COLO829 (cell line): ENCODE measurements around the gene SENP6.
A peak's percentile ranks its signal among the peaks of the same experiment; 100 is the strongest.
"Not testable (repeated sequence)": the region's sequence is repeated elsewhere in the genome, so short reads cannot be mapped to it uniquely, and the experiment has no call there.

ENCODE experiments used
- DNase-seq: peaks from one replicate; pipeline ENCODE4 v3.0.0; 2012; ENCODE audit warnings: low spot score

The SENP6 gene

DNA sequence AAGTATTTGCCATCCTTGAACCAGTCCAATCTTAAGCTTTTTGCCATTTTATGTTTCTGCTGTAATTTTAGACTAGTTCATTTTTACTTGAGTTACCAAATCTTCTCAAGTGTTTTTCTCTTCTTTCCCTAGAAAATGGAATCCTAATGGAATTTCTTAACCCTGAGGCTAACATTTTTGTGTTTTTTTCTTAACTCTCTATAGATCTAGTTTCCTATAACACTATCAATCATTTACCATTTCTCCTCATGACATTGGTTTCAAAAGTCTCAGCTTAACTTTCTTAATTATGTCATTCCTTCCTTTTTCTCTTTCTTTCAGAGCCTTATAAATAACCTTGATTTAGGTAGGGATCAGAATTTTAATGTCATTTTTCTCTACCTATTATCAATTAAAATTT, 54.8 kb downstream of the SENP6 start:
- no peak for DNase-seq

DNA sequence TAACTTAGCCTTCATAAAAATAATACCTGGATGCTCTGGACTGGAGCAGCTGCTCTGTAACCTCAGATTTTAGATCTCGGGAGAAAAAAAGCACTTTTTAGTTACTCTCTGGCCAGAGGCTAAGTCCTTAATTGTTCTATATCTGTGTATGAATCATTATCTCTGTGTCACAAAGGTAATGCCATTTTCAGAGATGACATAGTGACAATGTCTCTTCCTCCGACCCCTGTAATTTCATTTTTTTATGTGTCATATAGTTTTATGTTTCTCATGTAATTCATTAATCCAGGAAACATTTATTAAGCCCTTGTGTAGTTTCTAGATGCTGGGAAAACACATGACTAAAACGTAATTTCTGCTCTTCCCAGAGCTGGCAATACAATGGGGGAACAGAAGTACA, 55.6 kb downstream of the SENP6 start:
- no peak for DNase-seq

DNA sequence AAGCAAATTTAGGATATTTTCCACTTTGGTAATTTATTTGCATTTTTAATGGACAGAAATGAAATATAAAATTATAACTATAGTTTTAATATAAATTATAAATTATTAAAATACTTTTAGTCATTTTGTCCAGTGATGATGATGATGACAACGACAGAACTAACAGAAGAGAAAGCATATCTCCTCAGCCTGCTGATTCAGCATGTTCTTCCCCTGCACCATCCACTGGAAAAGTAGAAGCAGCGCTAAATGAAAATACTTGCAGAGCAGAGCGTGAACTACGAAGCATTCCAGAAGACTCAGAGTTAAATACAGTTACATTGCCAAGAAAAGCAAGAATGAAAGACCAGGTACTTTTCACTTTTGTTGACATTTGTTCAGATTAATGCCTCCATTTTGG, 64.9 kb downstream of the SENP6 start:
- no peak for DNase-seq

DNA sequence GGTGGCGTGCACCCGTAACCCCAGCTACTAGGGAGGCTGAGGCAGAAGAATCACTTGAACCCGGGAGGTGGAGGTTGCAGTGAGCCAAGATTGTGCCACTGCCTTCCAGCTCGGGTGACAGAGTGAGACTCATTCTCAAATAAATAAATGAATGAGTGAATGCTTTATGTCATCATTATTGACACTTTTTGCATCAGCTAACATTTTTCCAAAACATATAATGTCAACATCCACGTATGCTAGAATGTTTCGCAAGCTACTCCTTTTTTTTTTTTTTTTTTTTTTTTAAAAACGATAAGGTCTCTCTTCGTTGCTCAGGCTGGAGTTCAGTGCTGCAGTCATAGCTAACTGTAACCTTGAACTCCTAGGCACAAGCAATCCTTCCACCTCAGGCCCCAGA, 72.2 kb downstream of the SENP6 start:
- DNase-seq: no peak

DNA sequence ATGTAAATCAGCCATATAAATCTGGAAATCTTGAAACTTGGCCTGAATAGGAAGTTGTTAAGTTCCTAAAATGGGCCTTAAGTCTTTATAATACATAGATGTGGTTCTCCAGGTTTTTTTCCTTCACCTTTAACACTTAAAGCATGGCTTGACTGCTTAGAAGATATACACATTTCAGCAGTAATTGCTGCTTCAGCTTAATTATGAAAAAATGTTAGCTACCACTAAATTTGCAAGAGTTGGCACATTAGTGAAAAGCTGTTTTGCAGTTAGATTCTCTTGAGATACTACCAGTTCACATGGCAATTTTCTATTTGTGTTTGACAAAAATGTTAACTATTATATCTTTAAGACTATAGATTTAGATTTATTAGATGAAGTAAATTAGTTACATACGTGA, 74.7 kb downstream of the SENP6 start:
- no peak for DNase-seq

DNA sequence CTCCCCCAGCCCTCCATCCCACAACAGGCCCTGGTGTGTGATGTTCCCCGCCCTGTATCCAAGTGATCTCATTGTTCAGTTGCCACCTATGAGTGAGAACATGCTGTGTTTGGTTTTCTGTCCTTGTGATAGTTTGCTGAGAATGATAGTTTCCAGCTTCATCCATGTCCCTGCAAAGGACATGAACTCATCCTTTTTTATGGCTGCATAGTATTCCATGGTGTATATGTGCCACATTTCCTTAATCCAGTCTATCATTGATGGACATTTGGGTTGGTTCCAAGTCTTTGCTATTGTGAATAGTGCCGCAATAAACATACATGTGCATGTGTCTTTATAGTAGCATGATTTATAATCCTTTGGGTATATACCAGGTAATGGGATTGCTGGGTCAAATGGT, 80.9 kb downstream of the SENP6 start:
- DNase-seq: not testable (repeated sequence)

DNA sequence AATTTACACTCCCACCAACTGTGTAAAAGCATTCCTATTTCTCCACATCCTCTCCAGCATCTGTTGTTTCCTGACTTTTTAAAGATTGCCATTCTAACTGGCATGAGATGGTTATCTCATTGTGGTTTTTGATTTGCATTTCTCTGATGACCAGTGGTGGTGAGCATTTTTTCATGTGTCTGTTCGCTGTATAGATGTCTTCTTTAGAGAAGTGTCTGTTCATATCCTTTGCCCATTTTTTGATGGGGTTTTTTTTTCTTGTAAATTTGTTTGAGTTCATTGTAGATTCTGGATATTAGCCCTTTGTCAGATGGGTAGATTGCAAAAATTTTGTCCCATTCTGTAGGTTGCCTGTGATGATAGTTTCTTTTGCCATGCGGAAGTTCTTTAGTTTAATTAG, 81.3 kb downstream of the SENP6 start:
- not testable (repeated sequence) for DNase-seq

DNA sequence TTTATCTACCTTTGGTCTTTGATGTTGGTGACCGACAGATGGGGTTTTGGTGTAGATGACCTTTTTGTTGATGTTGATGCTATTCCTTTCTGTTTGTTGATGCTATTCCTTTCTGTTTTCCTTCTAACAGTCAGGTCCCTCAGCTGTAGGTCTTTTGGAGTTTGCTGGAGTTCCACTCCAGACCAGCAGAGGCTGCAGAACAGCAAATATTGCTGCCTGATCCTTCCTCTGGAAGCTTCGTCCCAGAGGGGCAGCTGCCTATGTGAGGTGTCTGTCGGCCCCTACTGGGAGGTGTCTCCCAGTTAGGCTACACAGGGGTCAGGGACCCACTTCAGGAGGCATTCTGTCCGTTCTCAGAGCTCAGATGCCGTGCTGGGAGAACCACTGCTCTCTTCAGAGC, 85.9 kb downstream of the SENP6 start:
- not testable (repeated sequence) for DNase-seq

DNA sequence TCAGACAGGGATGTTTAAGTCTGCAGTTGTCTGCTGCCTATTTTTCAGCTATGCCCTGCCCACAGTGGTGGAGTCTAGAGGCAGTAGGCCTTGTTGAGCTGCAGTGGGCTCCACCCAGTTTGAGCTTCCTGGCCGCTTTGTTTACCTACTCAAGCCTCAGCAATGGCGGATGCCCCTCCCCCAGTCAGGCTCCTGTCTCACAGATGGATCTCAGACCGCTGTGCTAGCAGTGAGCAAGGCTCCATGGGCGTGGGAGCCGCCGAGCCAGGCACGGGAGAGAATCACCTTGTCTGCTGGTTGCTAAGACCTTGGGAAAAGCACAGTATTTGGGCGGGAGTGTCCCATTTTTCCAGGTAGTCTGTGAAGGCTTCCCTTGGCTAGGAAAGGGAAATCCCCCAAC, 86.3 kb downstream of the SENP6 start:
- not testable (repeated sequence) for DNase-seq

DNA sequence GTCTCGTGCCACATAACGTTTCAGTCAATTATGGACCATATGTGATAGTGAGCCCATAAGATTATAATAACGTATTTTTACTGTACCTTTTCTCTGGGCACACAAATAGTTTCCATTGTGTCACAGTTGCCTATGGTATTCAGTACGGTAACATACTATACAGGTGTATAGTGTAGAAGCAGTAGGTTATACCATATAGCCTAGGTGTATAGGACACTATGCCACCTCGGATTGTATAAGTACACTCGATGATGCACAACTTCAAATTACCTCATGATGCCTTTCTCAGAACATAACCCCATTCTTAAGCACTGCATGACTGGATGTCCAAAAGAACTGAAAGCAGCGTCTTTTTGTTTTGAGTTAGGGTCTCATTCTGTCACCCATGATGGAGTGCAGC, 87.9 kb downstream of the SENP6 start:
- DNase-seq: no peak

DNA sequence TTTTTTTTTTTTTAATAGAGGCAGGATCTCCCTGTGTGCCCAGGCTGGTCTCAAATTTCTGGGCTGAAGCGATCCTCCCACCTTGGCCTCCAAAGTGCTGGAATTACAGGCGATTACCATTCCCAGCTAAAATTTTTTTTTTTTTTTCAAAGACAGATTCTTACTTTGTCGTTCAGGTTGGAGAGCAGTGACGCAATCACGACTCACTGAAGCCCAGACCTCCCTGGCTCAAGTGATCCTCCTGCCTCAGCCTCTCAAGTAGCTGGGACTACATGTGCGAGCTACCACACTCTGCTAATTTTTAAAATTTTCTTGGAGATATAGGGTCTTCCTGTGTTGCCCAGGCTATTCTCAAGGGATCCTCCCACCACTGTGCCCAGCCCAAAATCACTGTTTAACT, 89.3 kb downstream of the SENP6 start:
- no peak for DNase-seq

DNA sequence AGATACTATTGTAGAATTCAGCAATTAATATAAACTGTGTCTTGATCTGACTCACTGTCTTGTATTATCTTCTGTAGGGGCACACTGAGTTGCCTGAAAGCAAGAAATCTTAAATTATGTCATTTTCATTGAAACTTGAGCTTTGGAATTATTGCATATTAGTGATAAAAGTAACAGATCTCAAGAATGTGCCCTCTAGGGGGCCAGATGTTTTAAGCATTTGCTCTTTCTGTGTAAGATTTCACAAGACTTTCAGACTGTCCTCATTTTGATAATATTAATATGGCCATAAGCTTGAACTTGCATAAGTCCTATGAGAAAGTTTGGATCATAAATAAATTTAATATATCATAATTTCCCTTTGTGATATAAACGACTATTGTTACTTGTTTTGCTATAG, 91.9 kb downstream of the SENP6 start:
- no peak for DNase-seq

DNA sequence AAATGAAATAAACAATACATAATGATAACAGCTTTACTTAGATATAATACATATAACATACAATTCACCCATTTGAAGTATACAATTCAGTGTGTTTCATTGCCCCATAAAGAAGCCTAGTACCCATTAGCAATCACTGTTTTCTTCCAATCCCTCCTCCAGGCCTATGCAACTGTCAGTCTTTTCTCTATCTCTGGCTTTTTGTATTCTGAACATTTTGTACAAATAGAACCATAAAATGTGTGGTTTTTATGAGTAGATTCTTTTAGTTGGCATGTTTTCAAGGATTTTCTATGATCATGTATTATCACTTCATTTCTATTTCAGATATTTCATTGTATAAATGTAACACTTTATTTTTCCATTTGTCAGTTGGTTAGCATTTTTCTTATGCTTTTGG, 92.7 kb downstream of the SENP6 start:
- no peak for DNase-seq

DNA sequence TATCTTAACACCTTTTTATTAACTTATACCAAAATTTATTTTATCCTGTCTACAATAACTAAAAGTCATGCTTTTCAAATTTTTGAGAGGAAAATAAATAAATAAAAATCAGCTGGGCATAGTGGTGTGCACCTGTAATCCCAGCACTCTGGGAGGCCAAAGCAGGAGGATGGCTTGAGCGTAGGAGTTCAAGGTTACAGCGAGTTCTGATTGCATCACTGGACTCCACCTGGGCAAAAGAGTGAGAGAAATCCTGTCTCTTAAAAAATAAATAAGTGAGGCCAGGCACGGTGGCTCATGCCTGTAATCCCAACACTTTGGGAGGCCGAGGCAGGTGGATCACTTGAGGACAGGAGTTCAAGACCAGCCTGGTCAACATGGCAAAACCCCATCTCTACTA, 106.7 kb downstream of the SENP6 start:
- DNase-seq: not testable (repeated sequence)

DNA sequence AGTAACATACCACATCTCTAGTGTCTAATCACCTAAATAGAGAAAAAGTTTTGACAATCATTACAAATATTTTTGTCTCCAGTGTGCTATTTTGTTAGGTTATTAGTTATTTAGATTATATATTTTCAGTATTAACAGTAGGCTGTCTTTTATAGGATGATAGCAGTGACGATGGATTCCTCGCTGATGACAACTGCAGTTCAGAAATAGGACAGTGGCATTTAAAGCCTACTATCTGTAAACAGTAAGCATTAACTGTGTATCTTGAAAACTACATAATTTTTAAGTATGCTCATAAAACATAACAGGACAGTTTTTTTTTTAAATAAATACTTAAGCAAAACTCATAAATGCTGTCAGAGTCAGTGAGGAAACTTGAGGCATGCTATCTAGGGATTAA, 109.5 kb downstream of the SENP6 start:
- DNase-seq: no peak

DNA sequence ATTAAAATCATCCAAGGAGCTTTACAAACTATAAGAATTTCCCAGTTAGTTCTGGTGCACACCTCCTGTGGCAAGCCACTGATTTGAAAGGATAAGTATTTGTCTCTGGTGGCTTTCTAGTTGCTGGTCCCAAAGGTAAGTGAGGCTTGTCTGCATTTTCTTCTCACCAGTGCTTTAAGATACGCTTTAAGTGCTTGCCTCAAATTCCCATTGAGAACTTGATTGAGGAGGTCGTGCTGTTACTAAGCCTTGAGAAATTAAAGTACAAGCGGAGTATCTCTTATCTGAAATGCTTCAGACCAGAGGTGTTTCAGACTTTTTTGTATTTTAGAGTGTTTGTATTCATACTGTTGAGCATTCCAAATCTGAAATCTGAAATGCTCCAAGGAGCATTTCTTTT, 117.5 kb downstream of the SENP6 start:
- DNase-seq: no peak

DNA sequence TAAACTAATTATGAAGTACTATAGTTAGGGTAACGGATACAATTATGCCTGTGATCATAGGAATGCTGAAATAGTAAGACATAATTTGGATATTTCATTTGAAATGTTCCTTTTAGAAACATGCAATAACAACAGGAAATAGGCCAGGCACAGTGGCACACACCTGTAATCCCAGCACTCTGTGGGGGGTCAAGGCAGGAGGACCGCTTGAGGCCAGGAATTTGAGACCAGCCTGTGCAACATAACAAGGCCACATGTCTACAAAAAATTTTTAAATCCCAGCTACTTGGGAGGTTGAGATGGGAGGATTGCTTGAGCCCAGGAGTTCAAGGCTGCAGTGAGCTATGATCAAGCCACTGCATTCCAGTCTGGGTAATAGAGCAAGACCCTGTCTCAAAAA, 121.7 kb downstream of the SENP6 start:
- DNase-seq: no peak

DNA sequence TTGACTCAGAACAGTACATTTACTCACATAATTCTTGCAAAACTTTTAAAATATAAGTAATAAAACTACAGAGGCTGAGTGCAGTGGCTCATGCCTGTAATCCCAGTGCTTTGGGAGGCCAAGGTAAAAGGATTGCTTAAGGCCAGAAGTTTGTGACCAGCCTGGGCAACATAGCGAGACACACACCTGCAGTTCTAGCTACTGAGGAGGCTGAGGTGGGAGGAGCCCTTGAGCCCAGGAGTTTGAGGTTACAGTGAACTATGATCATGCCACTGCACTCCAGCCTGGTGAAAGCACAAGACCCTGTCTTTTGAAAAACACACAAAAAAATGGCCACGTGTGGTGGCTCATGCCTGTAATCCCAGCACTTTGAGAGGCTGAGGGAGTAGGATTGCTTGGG, 125.5 kb downstream of the SENP6 start:
- DNase-seq: no peak

DNA sequence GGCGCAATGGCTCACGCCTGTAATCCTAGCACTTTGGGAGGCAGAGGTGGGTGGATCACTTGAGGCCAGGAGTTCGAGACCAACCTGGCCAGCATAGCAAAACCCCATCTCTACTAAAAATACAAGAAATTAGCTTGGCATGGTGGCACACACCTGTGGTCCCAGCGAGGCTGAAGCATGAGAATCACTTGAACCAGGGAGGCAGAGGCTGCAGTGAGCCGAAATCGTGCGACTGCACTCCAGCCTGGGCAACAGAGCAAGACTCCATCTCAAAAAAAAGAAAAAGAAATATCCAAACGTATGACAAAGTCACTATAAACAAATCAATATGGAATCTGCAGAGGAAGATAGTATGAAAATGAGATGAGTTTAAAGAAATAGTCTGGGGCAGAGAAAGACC, 129.3 kb downstream of the SENP6 start:
- DNase-seq: not testable (repeated sequence)

DNA sequence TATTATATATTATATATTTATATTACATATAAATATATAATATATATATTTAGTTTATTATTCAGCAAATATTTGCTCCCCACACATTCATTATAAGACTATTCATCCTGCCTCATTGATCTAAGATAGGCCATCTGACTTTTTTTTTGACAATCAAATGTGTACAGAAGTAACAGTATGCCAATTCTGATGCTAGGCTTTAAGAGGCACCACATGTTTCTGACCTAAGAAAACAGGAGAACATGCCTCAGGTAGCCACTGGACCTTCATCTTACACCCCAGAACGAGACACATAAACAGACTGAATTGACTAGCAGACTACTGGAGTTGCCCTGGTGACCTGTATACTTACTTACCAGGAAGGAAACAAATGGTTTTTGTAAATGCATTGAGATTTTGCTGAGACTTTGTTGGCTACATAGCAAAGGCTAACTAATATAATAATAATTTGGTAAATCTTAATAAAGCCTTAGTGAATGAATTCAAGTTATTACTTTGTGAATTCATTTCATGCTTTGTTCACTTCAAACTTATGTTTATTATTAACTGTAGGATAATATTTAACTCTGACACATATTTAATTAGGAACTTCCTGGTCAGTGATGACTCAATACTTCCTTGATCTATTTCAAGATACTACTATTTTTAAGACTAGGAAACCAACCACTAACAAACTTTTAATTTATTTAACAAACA, 134.0 kb downstream of the SENP6 start:
- DNase-seq: peak; percentile 53

DNA sequence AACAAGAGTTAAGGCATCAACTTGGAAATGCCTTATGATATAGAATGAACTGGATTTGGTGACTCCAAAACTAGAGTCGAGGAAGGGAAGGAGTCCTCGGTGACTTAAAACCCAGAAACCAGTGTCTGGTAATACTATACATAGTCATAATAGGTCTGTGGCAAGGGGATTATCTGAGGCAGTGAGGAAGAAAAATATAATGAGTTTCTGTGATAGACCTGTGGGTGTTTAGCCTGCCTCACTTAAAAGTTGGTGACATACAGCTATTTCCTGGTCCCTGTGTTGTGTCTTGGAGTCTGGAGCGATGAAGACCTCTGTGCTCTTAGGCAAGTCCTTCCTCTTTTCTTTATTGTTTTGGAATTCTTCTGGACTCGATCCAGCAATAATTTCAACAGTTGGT, 142.3 kb downstream of the SENP6 start:
- no peak for DNase-seq

DNA sequence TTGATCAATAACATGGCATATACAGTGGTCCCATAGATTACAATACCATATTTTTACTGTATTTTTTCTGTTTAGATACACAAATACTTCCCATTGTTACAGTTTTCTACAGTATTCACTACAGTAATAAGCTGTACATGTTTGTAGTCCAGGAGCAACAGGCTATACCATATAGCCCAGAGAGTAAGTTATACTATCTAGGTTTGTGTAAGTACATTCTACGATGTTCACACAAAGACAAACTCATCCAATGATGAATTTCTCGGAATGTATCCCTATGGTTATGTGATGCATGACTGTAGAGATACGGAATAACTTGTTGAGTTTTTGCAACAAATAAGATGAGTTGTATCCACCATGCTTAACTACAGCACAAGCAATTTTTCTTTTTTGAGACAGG, 143.7 kb downstream of the SENP6 start:
- DNase-seq: no peak

DNA sequence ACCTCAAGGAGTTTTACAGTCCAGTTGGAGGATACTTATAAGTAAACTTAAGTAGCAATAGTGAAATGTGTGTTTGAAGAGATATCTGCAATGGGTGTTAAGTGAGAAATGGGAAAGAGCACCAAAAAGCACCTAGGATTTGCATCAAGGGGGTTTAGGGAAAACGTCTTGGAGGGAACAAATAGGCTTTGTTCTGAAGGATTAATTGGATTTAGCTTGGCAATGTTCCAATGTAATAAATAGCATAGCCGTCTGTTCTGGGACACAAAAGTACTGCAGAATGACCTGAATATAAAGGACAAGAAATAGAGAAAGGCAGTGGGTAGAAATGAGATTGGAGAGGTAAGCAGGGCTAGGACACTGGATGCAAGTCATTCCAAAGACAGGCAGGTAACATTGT, 144.5 kb downstream of the SENP6 start:
- no peak for DNase-seq

DNA sequence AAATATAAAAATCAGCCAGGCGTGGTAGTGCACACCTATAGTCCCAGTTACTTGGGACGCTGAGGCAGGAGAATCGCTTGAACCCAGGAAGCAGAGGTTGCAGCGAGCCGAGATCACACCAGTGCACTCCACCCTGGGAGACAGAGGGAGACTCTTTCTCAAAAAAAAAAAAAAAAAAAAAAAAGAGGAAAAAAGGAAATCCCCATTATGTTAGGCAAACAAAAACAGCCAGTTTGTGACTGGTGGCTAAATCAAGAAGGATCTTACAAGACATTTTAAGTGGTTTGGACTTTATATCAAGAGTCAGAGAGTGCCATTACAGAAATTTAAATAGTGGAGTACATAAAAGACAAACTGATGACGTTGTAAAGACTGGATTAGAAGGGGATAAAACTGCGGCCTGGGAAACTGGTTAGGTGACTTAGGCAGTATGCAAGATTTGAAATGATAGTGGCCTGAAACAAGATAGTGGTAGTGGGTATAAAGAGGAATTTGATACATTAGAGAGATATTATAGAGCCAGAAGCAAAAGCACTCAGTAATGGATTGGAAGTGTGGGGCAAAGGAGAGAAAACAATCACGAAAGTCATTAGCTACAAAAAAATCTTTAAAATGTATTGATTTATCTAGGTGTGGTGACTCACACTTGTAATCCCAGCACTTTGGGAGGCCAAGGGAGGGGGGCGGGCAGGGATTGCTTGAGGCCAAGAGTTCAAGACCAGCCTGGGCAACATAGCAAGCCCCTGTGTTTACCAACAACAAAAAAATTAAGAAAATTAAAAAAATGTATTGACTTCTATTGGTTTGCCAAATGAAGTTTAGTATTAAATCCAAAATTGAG, 145.7 kb downstream of the SENP6 start:
- DNase-seq: no peak
